HG02571 (cell line): ENCODE data around the gene CHIA.
A peak's percentile ranks its signal among the peaks of the same experiment; 100 is the strongest.
"Not testable (repeated sequence)": the region's sequence is repeated elsewhere in the genome, so short reads cannot be mapped to it uniquely, and the experiment has no call there.

Source experiments
- ATAC-seq: cut with Tn5 transposase; IDR thresholded peaks from one replicate; pipeline ENCODE4 v1.9.1; 2021; ENCODE audit warnings: mild to moderate bottlenecking, moderate library complexity; ENCODE audit not compliant: unreplicated experiment

Gene CHIA

DNA sequence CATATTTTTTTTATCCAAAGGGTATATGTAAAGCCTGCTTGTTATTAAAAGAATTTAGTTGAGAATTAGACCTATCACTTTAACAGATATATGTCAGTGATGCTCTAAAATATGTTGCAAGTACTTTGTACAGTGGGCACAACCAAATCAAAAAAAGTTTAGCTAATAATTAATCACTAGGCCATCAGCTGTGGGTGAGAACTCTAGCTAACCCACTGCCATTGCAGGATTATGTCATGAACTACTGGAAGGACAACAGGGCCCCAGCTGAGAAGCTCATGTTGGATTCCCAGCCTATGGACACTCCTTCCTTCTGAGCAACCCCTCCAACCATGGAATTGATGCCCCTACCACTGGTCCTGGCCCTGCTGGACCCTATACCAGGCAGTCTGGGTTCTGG is 6.8 kb upstream of the CHIA start:
- ATAC-seq, result no peak

- ATAC-seq, result no peak
Measured at GRCh38 chr1:111285879-111286278, 4.8 kb upstream of the CHIA start.

GRCh38 chr1:111286912-111287311 is 3.7 kb upstream of the CHIA start:
- no peak for ATAC-seq

DNA sequence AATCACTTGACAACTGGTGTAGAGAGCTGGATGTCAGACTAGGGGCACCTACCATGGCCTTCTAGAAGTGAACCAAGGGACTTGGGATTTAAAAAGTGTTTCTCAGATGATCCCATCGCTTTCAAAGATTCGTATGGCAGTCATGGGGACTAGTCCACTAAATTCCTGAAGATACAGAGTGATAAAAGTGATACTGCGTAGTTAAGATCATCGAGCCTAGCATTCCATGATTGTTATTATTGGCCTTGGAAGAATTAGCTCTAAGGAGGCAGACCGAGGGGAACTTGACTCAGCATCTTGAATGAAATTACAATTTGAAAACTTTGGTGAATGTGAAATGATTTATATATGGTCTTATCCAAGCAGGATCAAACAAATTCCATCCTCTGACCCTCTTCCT is 1.3 kb upstream of the CHIA start:
- ATAC-seq, result no peak

DNA sequence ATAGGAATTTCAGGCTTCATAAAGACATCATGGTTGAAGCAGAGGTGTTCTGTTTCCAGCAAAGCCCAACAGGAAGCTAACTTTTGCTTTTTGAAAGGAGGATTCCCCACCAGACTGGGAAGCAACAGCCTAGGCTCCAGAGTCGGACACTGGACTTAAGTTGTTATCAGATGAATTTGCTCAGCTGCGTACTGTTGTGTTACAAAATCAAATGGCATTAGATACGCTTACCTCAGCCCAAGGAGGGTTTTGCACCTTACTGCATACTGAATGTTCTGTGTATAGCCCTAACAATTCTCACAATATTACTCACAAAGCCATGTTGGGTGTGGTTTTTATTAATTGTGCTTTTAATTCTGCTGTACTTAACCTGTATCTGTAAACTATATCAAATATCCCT is 547 bp upstream of the CHIA start:
- ATAC-seq, result no peak

- ATAC-seq, result no peak
Measured at GRCh38 chr1:111294390-111294789, 3.7 kb downstream of the CHIA start.

DNA sequence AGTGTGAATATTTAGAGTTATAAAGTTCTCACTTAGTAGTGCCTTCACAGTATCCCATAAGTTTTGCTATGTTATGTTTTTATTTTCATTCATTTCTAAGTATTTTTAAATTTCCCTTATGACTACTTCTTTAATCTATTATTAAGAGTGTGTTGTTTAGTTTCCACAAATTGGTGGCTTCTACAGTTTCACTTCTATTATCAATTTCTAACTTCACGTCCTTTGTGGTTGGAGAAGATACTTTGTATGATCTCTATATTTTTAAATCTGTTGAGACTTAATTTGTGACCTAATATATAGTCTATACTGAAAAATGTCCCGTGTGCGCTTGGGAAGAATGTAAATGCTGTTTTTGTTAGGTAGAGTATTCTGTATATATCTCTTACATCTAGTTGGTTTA is 11.7 kb downstream of the CHIA start:
- ATAC-seq, result no peak

DNA sequence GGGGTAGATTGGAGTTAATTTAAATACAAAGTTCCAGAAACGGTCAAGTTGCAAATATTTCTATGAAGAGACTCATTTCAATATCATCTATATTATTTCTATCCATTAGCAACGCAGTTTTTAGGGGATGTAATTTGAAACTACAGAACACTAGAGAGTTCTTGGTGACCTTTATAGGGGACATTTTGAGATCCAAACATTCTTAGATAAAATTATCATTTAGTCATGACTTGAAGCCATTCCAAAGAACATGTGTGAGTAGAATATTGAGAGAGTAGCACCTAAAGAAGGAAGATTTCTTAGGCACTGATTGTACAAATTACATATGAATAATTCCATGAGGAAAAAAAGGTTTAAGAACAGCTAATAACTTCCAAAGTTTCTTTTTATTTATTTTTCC is 19.0 kb downstream of the CHIA start:
- no peak for ATAC-seq

DNA sequence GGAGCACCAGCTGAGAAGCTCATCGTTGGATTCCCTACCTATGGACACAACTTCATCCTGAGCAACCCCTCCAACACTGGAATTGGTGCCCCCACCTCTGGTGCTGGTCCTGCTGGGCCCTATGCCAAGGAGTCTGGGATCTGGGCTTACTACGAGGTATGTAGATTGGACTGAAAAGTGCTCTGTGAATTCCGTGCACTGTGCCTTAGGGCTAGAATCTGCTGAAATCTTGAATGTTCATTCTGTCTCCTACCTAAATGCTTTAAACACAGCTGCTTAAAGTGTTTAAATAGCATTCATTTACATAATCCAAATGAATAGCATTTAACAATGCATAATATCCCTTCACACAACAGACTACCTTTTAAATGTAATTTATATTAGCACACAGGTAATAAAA is 27.9 kb downstream of the CHIA start:
- no peak for ATAC-seq

DNA sequence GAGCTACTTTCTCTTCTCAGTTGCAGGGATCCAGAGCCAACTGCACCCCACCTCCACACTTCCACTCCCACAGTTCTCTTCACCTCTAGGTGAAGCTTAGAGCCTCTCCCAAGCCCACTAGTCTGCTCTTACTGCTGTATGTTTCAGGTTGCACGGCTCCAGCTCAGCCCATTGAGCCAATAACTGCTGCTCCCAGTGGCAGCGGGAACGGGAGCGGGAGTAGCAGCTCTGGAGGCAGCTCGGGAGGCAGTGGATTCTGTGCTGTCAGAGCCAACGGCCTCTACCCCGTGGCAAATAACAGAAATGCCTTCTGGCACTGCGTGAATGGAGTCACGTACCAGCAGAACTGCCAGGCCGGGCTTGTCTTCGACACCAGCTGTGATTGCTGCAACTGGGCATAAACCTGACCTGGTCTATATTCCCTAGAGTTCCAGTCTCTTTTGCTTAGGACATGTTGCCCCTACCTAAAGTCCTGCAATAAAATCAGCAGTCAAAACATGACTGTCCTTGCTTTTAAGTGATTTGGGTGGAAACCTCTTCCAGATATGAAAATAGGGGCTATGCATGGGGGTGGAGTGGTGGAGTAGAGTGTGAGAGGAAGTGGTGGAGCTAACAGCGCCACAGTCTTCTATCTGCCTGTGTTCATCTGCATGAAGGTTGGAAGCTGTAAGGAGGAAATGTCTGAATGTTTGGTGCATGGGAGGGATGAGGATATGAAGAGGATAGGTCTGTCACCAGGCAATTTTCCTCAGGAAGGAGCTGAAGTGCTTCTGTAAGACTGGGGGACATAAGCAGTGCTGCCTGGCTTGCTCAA is 29.6 kb downstream of the CHIA start:
- no peak for ATAC-seq

DNA sequence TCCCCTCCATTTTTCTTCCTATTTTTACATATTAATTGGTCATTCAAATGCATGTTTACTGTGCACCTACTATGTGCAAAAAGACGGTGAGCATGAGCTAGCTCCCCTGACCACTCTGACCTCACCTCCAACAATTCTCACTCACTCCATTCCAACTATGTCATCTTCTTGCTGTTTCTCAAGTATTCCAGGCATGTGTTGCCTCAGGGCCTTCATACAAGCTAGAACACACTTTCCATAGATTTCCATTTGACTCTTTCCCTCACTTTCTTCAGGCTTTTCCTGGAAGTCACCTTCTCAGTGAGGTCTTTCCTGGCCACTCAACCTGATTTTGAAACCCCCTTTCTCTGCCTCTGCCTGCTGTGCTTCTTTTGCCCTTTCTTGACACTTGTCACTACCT is 32.6 kb downstream of the CHIA start:
- ATAC-seq, result no peak

GRCh38 chr1:111332190-111332589 is 41.5 kb downstream of the CHIA start:
- ATAC-seq, result peak; percentile 50

- ATAC-seq, result no peak
Measured at GRCh38 chr1:111334169-111334568, 43.5 kb downstream of the CHIA start.

GRCh38 chr1:111335214-111335877 is 44.7 kb downstream of the CHIA start:
- ATAC-seq, result not testable (repeated sequence)

- ATAC-seq, result not testable (repeated sequence)
Measured at GRCh38 chr1:111338849-111339248, 48.2 kb downstream of the CHIA start.

- peak; percentile 85 for ATAC-seq
Measured at GRCh38 chr1:111346089-111346885, 55.6 kb downstream of the CHIA start.

DNA sequence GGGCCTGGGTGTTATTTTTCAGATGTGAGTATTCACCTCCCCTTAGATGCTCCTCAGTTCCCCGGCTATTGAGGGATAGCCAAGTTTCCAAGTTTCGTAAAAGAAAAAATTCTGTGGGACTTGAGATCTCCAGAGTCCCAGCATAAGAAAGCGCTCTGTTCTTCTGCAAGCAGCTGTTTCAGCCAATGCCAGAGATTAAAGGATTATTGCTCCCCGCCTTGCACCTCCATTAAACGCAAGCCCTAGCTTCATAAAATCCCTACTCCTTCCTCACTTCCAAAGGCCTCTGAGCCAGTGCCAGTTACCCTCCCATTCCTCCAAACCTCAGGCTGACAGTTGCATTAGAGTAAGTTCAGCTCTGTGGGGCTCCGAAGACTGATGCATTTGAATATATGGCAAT is 56.4 kb downstream of the CHIA start:
- ATAC-seq, result no peak

DNA sequence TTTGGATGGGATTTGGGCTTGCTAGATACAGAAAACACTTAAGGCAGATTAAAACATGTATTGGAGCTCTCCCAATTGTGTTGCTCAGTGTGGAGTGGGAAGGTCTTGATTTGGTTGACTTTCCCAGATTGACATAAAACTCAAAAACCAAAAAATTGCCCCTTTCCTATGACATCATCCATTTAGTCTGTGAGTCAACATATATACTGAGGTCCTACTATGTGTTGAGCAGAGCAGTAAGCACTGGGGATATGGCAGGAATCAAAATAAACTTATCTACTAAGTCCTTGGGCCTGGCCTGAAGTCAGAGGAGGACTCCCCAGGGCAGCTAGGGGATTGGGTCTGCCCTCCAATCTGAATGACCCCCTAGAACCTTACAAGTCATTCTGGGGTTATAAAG is 61.0 kb downstream of the CHIA start:
- no peak for ATAC-seq

- ATAC-seq, result no peak
Measured at GRCh38 chr1:111354584-111354983, 63.9 kb downstream of the CHIA start.

DNA sequence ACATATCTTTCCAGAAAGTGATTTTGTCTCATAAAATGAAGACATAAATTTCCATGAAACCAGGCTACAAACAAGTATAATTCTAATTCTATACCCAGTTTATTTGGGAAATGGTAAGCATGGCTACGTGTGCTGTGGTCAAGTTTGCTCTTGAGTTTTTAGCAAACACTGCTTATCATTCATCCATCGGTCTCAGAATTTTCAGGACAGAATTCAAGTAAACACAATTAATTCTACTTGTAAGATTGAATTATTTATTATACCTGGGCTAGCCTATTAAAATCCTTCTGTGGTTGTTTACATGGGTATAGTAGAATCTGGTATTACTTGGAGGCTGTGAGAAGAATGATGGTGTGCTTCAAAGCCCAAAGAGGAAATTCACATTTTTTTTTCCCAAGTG is 68.3 kb downstream of the CHIA start:
- ATAC-seq, result no peak

DNA sequence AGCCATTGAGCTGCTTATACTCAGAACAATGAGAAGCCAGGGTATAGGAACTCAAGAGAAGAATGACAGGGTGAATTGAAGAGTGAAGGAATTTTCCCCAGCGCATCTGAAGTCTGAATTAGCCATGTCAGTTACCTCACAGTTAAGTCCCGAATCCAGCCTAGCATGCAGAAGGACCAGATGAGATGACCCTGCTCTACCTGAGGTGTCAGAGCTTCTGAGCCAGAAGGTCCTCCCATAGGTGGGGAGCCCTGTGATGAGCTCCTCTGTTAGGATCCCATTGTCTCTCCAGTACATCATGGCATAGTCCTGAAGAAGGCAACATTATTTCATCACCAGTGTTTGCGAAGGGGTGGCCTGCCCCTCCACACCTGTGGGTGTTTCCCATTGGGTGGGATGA is 68.7 kb downstream of the CHIA start:
- ATAC-seq, result no peak

GRCh38 chr1:111360257-111360656 is 69.6 kb downstream of the CHIA start:
- not testable (repeated sequence) for ATAC-seq
